ENCODE data around the gene LAMB4.

- TF ChIP-seq POLR2A (IDR thresholded peaks at IDR 0.05) (no peak), CTCF (IDR thresholded peaks at IDR 0.05) (no peak)
These were observed 70.6 kb downstream of the LAMB4 start for GRCh38 chr7:108059526-108059925.
